GM18507 (cell line): ENCODE results near the gene LRPPRC.

Experiments used
- DNase-seq: peaks from one replicate; pipeline ENCODE4 v3.0.0; 2011; ENCODE audit warnings: low read depth; ENCODE audit not compliant: insufficient read length; ENCODE audit errors: extremely low spot score
- FAIRE-seq: peaks from 2 replicates; lab custom pipeline; 2011; peaks lifted over from hg19 to GRCh38; lab: Jason Lieb, UNC

Gene LRPPRC

DNA sequence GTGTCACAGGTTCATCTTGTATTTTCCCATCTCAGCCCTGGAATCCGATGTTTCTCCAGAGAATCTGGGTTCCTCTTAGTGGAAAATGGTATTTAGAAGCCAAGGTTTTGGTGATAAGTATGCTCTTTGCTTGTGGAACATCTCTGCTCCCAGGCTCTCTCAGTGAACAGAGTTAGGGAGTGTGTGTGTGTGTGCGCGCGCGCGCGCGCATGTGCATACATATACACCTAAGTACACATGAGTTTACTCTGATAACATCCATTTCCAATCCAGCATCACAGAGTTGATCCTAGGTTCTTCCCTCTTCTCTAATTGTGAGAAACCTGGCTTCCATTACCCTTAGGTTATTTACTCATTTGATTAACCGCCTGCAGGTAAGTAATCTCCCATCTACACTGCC, 115.3 kb downstream of the LRPPRC start:
- no peak for FAIRE-seq
- no peak for DNase-seq

DNA sequence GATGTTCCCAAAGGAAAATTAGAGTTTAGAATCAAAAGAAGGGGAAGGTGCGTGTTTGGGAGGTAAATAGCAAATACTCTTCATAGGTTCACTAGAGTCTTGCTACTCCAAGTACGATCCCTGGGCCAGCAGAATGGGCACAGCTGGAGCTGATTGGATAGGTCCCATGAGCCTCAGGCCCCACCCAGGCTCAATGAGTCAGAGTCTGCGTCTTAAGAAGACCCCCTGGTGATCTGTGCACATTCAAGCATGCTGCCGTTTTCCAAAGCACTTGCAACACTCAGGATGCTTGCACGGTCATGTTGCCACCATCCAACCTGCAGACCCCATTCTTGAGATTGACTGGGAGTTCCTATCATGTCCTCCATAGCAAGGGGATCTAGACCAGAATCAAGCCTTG, 116.5 kb downstream of the LRPPRC start:
- DNase-seq (no peak), FAIRE-seq (no peak)

DNA sequence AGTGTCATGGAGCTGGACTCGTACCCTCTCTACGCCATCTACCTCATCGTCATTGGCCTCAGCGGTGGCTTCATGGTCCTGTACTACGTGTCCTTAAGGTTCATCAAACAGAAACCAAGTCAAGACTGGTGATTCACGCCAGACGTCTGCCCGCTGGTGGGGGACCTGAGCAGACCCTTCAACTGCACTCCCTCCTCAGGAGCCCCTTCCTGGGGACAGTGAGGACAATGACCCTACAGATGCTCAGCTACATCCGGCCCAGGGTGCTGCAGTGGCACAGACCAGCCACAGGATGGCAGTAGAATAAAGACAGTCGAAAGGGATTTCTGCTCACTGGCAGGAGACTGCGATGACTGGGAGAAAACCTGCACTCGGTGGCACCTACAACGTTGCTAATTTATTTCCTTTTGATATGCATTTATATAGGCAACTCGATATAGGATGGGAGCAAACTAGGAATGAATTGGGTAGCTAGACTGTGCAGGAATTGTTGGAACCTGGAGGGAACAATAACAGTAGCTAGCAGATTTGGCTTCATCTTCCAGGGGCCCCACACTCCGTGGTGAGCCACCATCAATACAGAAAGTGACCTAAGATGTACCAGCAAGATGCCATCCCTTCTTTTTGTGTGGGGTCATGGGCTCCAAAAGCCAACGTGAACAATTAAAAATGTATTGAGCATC, 117.9 kb downstream of the LRPPRC start:
- DNase-seq (peak; percentile 46), FAIRE-seq (peak; percentile 90)

DNA sequence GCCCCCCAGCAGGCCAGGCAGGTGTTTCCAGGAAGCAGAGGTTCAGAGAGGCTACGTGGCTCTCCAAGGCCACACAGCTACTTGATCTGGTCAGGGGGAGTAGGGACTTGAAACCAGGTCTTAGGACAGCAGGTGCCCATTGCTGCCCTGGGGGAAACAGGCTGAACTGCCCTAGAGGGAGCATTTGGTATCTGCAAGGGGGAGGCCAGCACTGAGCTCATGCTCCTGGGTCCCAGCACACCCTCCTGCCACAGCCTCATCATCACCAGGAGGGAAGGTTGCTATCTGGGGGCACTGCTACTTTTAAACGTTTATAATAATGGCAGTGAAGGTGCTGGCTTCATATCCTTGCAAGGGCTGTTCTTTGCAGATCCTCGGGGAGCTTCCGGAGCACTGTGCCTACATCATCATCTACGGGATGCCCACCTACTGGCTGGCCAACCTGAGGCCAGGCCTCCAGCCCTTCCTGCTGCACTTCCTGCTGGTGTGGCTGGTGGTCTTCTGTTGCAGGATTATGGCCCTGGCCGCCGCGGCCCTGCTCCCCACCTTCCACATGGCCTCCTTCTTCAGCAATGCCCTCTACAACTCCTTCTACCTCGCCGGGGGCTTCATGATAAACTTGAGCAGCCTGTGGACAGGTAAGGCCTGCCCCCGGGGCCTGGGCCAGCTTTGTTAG, 120.9 kb downstream of the LRPPRC start:
- no peak for FAIRE-seq
- DNase-seq = no peak

DNA sequence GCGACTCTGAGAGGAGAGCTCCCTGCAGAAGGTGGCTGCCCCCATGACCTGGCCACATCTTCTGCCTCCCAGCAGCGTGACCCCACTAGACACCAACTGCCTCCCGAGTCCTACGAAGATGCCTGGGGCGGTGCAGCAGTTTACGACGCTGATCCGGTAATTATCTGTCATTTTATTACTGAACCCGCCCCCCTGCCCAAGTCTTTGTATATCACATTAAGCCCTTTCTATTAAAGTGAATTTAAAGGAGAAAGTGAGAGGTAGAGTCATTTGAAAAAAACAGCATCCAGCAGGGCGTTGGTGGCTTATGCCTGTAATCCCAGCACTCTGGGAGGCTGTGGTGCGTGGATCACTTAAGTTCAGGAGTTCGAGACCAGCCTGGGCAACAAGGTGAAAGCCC, 123.6 kb downstream of the LRPPRC start:
- DNase-seq (no peak), FAIRE-seq (no peak)

DNA sequence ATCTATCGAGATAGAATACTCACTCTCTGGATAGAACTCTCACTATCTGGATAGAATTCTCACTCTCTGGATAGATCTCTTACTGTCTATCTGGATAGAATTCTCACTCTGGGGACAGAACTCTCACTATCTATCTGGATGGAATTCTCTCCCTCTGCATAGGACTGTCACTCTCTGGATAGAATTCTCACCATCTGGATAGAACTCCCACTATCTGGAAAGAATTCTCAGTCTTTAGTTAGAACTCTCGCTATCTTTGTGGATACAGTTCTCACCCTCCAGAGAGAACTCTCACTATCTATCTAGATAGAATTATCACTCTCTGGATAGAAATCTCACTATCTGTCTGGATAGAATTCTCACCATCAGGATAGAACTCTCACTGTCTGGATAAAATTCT, 140.5 kb downstream of the LRPPRC start:
- FAIRE-seq (no peak), DNase-seq (no peak)

DNA sequence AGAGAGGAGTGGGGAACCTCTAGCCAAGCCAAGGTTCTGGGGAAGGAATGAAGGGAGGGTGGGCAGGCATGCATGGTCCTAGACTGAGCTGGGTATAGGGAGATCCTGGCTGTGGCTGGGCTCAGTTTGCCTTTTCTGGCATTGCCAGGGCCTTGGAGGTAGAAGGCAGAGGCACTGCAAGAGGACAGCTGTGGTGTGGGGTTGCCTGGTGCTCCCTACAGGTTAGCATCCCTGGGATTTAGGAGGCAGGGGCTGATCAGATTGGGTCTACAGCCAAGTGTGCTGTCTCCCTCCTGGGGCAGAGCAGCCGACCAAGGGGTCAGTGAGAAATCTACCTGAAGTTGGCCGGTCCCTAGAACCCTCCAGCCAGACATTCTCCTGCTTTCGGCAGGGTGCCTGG, 141.1 kb downstream of the LRPPRC start:
- DNase-seq = no peak
- FAIRE-seq = no peak

DNA sequence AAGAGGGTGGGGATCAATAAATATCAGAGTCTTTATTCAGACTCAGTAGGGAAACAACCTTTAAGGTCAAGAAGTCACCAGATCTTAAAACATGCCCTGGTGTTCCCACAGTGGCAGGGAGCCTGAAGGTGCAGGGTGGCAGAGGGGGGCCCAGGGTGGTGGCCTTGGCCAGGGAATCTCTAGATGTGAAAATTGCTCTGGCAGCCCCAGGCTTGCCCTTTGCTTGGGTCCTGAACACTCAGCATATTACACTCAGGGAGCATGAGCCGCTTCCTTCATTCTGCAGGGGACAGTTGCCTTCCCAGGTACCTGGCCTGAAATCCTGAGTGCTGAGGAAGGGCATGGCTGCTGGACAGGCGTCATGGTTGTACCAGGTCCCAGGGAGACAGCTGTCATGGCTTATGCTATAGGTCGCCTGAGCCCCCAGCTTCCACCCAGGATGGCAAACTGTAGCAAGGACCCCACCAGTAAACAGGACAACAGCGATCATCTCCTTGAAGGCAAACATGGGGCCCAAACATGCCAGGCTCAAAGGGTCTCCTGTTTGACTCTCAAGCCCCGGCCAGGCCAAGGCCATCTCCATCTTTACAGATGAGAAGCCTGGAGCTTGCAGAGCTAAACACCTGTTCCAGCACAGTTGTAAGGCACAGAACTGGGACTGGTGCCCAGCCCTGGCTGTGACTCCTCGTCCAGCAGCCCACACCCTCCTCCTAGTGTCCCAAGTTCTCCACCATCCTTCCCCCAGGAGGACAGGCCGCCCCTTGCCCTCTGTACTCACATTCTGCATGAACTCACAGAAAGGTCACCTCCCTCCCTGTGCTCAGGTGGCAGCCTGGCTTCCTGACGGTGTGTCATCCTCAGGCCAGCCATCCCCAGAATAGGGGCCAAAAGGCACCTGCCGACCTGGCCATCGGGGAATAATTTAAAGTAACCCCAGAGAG, 142.4 kb downstream of the LRPPRC start:
- DNase-seq (no peak), FAIRE-seq (no peak)

DNA sequence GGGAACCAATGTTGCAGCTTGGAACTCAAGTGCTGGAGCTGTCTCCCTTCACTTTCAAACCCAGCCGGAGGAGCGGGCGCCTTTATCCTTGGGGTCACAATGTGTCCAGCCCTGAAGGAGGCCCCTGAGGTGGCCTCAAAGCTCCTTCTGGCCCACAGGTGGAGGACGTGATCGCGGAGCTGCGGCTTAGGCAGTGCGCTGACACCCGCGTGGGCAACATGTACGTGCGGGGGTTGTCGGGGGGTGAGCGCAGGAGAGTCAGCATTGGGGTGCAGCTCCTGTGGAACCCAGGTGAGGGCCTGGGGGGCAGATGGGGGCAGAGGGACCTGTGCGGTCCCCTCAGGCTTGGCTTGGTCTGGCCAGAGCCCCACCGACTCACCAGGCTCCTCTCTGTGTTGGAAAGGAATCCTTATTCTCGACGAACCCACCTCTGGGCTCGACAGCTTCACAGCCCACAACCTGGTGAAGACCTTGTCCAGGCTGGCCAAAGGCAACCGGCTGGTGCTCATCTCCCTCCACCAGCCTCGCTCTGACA, 143.5 kb downstream of the LRPPRC start:
- no peak for FAIRE-seq
- DNase-seq = no peak

DNA sequence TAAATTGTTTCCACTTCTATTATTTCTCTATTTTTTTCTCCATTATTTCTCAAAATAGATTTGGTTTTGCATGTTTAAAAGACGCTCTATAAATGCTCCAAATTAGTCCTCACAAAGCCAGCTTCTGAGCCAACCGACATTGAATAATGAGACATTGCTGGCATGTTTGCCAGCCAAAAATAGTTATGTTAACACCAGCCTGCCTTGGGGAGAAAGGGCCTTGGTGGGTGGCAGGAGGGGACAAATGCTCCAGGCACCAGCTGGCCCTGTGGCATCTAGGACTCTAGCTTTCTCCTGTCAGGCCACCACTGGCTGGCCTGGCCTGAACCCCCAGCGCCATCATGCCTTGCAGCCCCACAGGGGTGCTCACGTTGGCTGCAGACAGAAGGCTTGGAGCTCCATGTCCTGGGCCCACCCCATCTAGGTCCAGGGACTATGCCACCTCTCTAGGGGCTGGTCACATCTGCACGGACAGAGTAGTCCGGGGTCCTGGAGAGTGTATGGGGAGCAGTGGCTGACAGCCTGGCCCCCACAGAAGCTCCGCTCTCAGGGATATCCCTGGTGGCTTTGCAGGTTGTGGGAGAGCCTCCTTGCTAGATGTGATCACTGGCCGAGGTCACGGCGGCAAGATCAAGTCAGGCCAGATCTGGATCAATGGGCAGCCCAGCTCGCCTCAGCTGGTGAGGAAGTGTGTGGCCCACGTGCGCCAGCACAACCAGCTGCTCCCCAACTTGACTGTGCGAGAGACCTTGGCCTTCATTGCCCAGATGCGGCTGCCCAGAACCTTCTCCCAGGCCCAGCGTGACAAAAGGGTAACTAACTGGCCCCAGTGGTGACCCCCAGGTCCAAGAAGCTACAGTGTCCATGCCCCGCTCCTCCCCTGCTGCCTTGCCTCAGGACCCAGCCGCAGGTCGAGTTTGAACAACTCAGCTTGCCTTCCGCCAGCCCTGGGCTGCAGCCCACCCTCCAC, 144.5 kb downstream of the LRPPRC start:
- DNase-seq (no peak), FAIRE-seq (no peak)

DNA sequence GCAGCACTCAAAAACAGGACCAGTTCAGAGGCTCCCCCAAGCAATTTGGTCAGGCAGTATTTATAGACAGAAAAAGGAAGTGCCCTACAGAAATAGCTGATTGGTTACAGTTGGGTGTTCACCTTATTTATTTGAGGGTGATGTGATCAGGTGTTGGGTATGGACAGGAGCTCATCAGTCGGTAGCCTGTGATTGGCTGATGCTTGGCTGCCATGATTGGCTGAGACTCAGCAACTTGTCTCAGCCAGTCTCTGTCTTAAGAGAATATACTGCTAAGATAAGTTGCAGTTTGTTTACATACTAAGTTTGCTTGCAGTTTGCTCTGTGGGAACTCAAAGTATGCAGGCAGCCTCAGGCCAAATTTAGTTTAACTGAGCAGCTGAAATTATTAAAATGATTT, 147.6 kb downstream of the LRPPRC start:
- FAIRE-seq (no peak), DNase-seq (no peak)

DNA sequence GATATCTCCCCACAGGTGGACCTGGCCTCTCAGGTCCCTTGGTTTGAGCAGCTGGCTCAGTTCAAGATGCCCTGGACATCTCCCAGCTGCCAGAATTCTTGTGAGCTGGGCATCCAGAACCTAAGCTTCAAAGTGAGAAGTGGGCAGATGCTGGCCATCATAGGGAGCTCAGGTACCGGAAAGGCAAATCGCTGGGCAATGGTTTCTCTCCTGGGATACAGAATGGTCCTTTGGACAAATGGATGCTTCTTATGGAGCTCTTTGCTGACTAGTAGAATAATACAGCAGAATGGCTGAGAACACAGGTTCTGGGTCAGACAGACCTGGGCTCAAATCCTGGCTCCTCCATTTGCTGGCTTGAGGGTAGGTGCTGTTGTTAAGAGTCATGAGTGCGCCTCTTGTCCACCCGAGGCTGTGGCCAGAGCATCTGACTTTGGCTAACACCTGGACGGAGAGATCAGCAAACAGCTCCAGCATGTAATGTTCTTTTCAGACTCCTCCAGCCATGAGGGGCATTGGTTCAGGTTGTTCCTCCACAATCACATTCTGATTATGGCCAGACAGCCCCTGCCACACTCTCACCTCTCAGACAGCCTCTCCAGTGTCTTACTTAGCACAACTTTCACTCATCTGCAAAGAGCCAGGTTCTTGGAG, 149.5 kb downstream of the LRPPRC start:
- no peak for FAIRE-seq
- no peak for DNase-seq

DNA sequence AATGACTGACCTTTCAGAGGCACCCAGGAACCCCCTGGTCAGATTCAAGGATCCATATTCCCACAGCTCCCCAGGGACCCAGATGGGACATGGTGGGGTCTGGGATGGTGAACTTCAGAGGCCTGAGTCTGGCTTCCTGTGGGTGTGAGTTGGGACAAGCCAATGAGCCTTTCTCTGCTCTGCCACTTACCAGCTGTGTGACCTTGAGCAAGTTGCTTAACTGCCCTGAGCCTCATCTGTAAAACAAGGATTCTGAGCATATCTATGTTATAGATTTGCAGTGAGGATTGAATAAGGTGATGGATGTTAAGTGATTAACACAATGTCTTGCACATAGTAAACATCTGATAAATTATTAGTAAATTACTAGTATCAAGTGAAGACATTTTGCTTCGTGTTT, 150.6 kb downstream of the LRPPRC start:
- no peak for FAIRE-seq

DNA sequence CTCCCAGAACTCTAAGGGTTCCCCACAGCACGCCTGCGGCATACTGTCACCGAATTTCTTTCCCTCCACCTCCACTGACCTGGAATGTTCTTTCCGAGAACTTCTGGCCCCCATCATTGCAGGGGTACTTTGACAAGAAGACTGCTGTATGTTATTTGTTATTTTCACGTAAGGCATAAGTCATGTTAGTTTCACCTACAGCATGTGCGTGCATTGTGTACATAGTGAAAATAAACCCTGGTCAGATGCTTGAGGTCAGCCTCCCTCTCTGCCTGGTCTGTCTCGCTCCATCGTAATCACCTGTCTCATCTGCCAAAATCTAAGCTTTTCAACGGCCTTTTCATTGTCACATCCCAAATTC, 152.9 kb downstream of the LRPPRC start:
- FAIRE-seq (no peak), DNase-seq (no peak)

More for the DNA sequence above, 150.6 kb downstream of the LRPPRC start:
- DNase-seq = no peak

DNA sequence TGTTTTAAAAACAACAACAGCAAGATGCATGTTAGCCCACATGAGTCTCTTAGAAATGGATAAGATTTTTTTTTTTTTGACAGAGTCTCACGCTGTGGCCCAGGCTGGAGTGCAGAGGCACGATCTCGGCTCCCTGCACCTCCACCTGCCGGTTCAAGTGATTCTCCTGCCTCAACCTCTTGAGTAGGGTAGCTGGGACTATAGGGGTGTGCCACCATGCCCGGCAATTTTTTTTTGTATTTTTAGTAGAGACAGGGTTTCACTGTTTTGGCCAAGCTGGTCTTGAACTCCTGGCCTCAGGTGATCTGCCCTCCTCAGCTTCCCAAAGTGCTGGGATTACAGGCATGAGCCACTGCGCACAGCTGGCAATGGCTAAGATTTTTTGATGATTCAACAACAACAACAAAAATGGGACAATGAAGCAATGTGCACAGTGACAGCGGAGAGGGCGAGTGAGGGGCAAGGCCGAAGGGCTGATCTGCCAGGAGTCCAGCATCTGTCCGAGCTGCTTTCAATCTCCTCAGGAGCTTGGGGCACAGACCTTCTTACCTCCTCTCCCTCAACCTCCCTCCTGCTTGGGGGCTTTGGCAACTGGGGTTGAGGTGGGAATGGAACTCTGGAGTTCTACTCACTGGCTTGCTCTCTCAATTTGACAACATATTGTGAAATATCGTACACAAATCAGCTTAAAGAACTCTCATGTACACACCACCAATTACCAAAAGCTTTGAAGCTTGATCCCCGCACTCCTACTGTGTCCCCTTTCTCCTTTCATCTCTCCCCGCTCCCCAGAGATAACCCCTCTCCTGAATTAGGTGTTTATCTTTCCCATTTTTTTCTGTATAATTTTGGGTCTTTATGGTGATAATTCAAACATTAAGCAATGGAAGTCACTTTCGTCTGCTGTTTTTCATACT, 153.6 kb downstream of the LRPPRC start:
- FAIRE-seq (no peak), DNase-seq (no peak)

DNA sequence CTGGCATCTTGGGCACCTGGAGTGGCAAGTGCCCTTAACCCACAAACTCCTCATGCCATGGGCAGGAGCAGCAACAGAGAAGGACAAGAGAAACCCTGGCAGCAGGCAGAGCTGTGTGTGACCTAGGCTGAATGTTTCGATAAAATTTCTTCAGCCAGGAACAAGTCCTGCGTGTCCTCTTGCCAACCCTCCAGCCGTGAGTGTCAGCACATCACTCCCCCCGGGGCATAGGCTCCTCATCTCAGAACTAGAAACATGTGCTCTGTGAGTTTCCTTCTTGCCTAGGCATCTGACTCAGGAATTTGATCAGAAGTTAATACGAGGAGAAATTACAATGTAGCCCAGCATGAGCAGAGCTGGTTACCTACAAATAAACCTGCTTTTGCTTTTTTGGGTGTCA, 154.8 kb downstream of the LRPPRC start:
- DNase-seq (no peak), FAIRE-seq (no peak)

DNA sequence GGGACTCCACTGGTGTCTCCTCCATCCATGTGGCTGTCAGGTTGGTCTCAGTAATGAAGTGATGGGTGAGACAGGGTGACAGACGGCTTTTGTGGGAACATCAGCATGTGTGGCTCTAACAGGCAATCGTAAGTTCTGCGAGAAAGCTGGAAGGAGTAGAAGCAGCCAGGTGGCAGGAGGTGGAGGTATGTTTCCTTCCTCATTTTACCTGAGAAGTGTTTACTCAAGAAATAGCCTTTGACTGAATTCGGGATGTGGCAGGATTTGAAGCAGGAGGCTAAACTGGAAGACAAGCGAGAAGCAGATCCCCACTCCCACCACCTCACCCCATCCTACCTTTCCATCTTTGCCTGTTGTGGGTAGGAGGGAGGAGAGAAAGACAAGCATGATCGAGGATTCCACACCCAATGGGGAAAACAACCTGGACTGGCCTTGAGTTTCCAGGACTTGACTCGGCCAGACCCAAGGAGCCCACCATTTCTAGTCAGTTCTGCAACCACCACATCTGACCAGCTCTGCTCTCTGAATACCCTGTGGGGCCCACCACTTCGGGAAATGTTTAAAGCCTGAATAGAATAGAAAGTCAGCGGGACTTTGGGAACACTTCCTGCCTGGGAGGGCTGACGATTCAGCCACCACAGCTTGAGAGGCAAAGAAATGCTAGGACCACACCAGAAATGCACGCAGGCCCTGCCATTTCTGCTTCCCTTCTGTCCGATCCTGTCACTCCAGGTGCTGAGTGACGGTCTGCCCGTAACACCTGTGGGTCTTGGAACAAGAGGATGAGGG, 155.8 kb downstream of the LRPPRC start:
- DNase-seq (no peak), FAIRE-seq (no peak)
